GM21825 (cell line): Measurements from ENCODE around the gene HORMAD1.
"Not testable (repeated sequence)": the region's sequence is repeated elsewhere in the genome, so short reads cannot be mapped to it uniquely, and the experiment has no call there.

Experiments
- ATAC-seq: cut with Tn5 transposase; IDR thresholded peaks from one replicate; pipeline ENCODE4 v1.9.1; 2021; ENCODE audit warnings: mild to moderate bottlenecking, moderate library complexity; ENCODE audit not compliant: unreplicated experiment

The HORMAD1 gene

GRCh38 chr1:150703427-150703826 lies 17.3 kb downstream of the HORMAD1 start:
- ATAC-seq, result no peak

GRCh38 chr1:150696995-150697927 lies 23.4 kb downstream of the HORMAD1 start, which contains the start of gene GOLPH3L:
Gene GOLPH3L, minus strand, starts transcription at chr1:150697154. Its CDS starts 2,316 bp downstream, at chr1:150694838.
- ATAC-seq, result peak; percentile 98

GRCh38 chr1:150696590-150696989 lies 24.1 kb downstream of the HORMAD1 start:
- ATAC-seq, result no peak

- ATAC-seq, result no peak
Observed at GRCh38 chr1:150696162-150696561, 24.5 kb downstream of the HORMAD1 start.

GRCh38 chr1:150695561-150695960 lies 25.1 kb downstream of the HORMAD1 start:
- no peak for ATAC-seq

GRCh38 chr1:150692720-150693119 lies 28.0 kb downstream of the HORMAD1 start:
- ATAC-seq, result no peak

- ATAC-seq, result no peak
Observed at GRCh38 chr1:150688763-150689162, 31.9 kb downstream of the HORMAD1 start.

GRCh38 chr1:150686275-150686674 lies 34.4 kb downstream of the HORMAD1 start:
- no peak for ATAC-seq

- ATAC-seq, result no peak
Observed at GRCh38 chr1:150683914-150684313, 36.8 kb downstream of the HORMAD1 start.

- ATAC-seq, result no peak
Observed at GRCh38 chr1:150678988-150679387, 41.7 kb downstream of the HORMAD1 start.

GRCh38 chr1:150674881-150675280 lies 45.8 kb downstream of the HORMAD1 start:
- no peak for ATAC-seq

GRCh38 chr1:150663321-150663720 lies 57.4 kb downstream of the HORMAD1 start:
- ATAC-seq, result no peak

GRCh38 chr1:150662811-150663210 lies 57.9 kb downstream of the HORMAD1 start:
- no peak for ATAC-seq

- no peak for ATAC-seq
Observed at GRCh38 chr1:150661156-150661555, 59.5 kb downstream of the HORMAD1 start.

GRCh38 chr1:150660584-150660983 lies 60.1 kb downstream of the HORMAD1 start:
- no peak for ATAC-seq

GRCh38 chr1:150657064-150657463 lies 63.6 kb downstream of the HORMAD1 start:
- not testable (repeated sequence) for ATAC-seq

- ATAC-seq, result not testable (repeated sequence)
Observed at GRCh38 chr1:150654635-150655034, 66.1 kb downstream of the HORMAD1 start.

GRCh38 chr1:150650193-150650592 lies 70.5 kb downstream of the HORMAD1 start:
- no peak for ATAC-seq

- no peak for ATAC-seq
Observed at GRCh38 chr1:150649441-150650075, 71.1 kb downstream of the HORMAD1 start.
